Fibroblast of lung (primary cell): Measurements from ENCODE around the gene SHISA4. TPM values are rescaled to one million over a fixed set of nuclear protein-coding genes. Genes with fewer than 3 reads are reported as not detected.
"Not testable (repeated sequence)": the region's sequence is repeated elsewhere in the genome, so short reads cannot be mapped to it uniquely, and the experiment has no call there.

Experiments
- DNase-seq, 2 donors: peaks; one replicate each; pipeline versions ENCODE4 v3.0.0 to v3.0.0-alpha.2; 2010; ENCODE audit warnings: low read depth in 2 of 2
- H2AFZ ChIP-seq: 2 replicates; pipeline ENCODE4 v1.5.1; 2012; ENCODE audit warnings: low read length, control low read depth, inconsistent platforms
- H3K27ac ChIP-seq: 2 replicates; pipeline ENCODE4 v1.5.1; 2011; ENCODE audit warnings: low read length, control low read depth; ENCODE audit not compliant: insufficient read depth
- H3K27me3 ChIP-seq: 2 replicates; pipeline ENCODE4 v1.5.1; 2011; ENCODE audit warnings: mild to moderate bottlenecking, low read length; ENCODE audit not compliant: control insufficient read depth, insufficient read depth
- H3K36me3 ChIP-seq: 2 replicates; pipeline ENCODE4 v1.5.1; 2011; ENCODE audit warnings: low read length; ENCODE audit not compliant: control insufficient read depth, insufficient read depth
- H3K4me1 ChIP-seq: 2 replicates; pipeline ENCODE4 v1.5.1; 2011; ENCODE audit warnings: low read length; ENCODE audit not compliant: control insufficient read depth, insufficient read depth; ENCODE audit errors: extremely low read depth
- H3K4me2 ChIP-seq: 2 replicates; pipeline ENCODE4 v1.5.1; 2011; ENCODE audit warnings: low read length, control low read depth; ENCODE audit not compliant: insufficient read depth; ENCODE audit errors: extremely low read depth
- H3K4me3 ChIP-seq, 4 experiments: fragments of 200-600 bp in 1 of 4; sonication (generic) in 1 of 4; replicated peaks in 1 of 4; 2 replicates each; pipeline ENCODE4 v1.5.1; 2011 to 2016; ENCODE audit warnings: low read length in 4 of 4, low read depth in 3 of 4, mild to moderate bottlenecking in 3 of 4, control low read depth in 2 of 4, inconsistent platforms in 1 of 4, mixed read lengths in 1 of 4; ENCODE audit not compliant: insufficient read depth in 1 of 4; ENCODE audit errors: control extremely low read depth in 1 of 4
- H3K79me2 ChIP-seq: 2 replicates; pipeline ENCODE4 v1.5.1; 2012; ENCODE audit warnings: mild to moderate bottlenecking, low read length, inconsistent platforms; ENCODE audit not compliant: control insufficient read depth, insufficient read depth
- H3K9ac ChIP-seq: 2 replicates; pipeline ENCODE4 v1.5.1; 2011; ENCODE audit warnings: mild to moderate bottlenecking, low read length, control low read depth; ENCODE audit not compliant: insufficient read depth
- H3K9me3 ChIP-seq: 2 replicates; pipeline ENCODE4 v1.5.1; 2012; ENCODE audit warnings: low read depth, low read length; ENCODE audit not compliant: control insufficient read depth, insufficient read depth
- H4K20me1 ChIP-seq: 2 replicates; pipeline ENCODE4 v1.5.1; 2011; ENCODE audit warnings: low read length; ENCODE audit not compliant: control insufficient read depth, insufficient read depth; ENCODE audit errors: extremely low read depth
- CTCF ChIP-seq, 2 donors: IDR thresholded peaks in 1 of 2; conservative IDR thresholded peaks in 1 of 2; 1 replicate in 1 of 2; 2 replicates in 1 of 2; pipeline ENCODE4 v1.5.1; 2011 to 2012; ENCODE audit warnings: low read length in 2 of 2, control low read depth in 1 of 2, inconsistent platforms in 1 of 2, low read depth in 1 of 2, mild to moderate bottlenecking in 1 of 2
- EZH2 ChIP-seq: IDR thresholded peaks from 2 replicates; pipeline ENCODE4 v1.5.1; 2012; ENCODE audit warnings: low read length, control low read depth, mild to moderate bottlenecking; ENCODE audit errors: missing control alignments
- polyA plus RNA-seq, 2 donors: library from polyadenylated mRNA; depleted of rRNA in 1 of 2; stranded (reverse) in 1 of 2; unstranded in 1 of 2; fragments of >200 nt; gene quantifications; 2 replicates each; pipeline ENCODE4 v1.2.1, GENCODE V29; 2011 to 2012; ENCODE audit warnings: missing spikeins in 1 of 2
- total RNA-seq: library from RNA; depleted of rRNA; stranded (reverse); fragments of >200 nt; gene quantifications from 2 replicates; pipeline ENCODE4 v1.2.1, GENCODE V29; 2014

SHISA4 gene
- total and polyA plus RNA-seq, 2 donors (not counting 1 experiment from before 2014, with no cell fraction given) = 19.0 to 27.1 TPM

DNA sequence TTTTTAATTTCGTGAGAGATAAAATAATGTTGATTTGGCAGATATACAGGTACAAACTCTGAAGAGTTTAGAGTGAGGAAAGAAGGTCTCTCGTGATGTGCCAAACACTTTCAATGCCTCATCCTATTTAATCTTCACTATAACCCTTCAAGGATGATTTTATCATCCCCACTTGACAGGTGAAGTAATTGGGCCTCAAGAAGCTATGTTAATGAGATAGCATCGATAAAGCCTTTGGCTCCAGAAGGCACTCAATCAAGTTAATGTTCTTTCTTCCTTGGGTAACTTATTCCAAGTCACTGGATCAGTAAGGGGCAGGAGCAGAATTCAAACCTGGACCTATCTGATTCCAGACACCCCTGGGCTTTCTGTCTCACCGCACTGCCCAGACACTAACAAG, 50.5 kb downstream of the SHISA4 start:
- no peak overlapping the region for H3K27ac ChIP-seq

DNA sequence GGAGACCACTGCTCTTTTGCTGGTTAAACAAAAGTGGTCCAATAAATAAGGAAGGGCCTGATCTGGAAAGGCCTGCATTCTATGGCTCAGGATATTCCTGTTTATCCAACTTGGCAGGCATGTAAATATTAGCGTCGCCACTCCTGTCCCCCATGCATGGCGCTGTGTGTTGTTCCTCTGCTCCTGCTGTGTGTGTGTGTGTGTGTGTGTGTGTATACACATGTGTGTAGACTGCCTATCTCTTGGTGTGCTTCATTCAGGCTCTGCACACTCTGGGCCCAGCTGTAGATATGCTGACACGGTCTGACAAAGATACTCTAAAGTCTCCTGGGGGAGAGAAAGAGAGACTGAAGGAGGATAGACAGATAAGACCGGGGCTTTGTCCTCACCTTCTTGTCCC, 50.9 kb downstream of the SHISA4 start:
- no peaks in the 10 kb centered on the region for H3K9me3 ChIP-seq
- H3K4me1 ChIP-seq = peaks cover 25% of the 10 kb centered on the region
- H3K4me2 ChIP-seq = no peak overlapping the region
- no peaks in the 10 kb centered on the region for H4K20me1 ChIP-seq
- H3K36me3 ChIP-seq = peaks cover 3% of the 10 kb centered on the region
- no peak overlapping the region for H2AFZ ChIP-seq
- no peaks in the 10 kb centered on the region for H3K27me3 ChIP-seq
- TF ChIP-seq CTCF (conservative IDR thresholded peaks at IDR 0.05 in 1 of 2, IDR thresholded peaks at IDR 0.05 in 1 of 2; ENCODE audit: low read depth in 1 of 2, low read length in 2 of 2) (no peak), EZH2 (no peak)
- no peak overlapping the region for H3K9ac ChIP-seq
- no peak overlapping the region for H3K27ac ChIP-seq
- no peak overlapping the region for H3K4me3 ChIP-seq
- no peak for DNase-seq
- H3K79me2 ChIP-seq = peaks cover under 1% of the 10 kb centered on the region

More for the DNA sequence above, 50.5 kb downstream of the SHISA4 start:
- H3K4me3 ChIP-seq = no peak overlapping the region
- H3K4me2 ChIP-seq = no peak overlapping the region
- peaks cover 28% of the 10 kb centered on the region for H3K4me1 ChIP-seq
- H3K9ac ChIP-seq = no peak overlapping the region
- no peak for DNase-seq
- H3K36me3 ChIP-seq = peaks cover 3% of the 10 kb centered on the region
- H4K20me1 ChIP-seq = no peaks in the 10 kb centered on the region
- H3K27me3 ChIP-seq = no peaks in the 10 kb centered on the region
- no peaks in the 10 kb centered on the region for H3K79me2 ChIP-seq
- no peak overlapping the region for H2AFZ ChIP-seq
- no peaks in the 10 kb centered on the region for H3K9me3 ChIP-seq
- TF ChIP-seq CTCF (conservative IDR thresholded peaks at IDR 0.05 in 1 of 2, IDR thresholded peaks at IDR 0.05 in 1 of 2; ENCODE audit: low read depth in 1 of 2, low read length in 2 of 2) (no peak), EZH2 (no peak)

GRCh38 chr1:201940316-201940715, 51.6 kb downstream of the SHISA4 start:
- H3K4me2 ChIP-seq, H3K9me3 ChIP-seq, H3K79me2 ChIP-seq, H3K9ac ChIP-seq, H3K36me3 ChIP-seq, H3K27me3 ChIP-seq, DNase-seq, H2AFZ ChIP-seq, H3K27ac ChIP-seq, H4K20me1 ChIP-seq, H3K4me3 ChIP-seq: not testable (repeated sequence)
- peaks cover 25% of the 10 kb centered on the region for H3K4me1 ChIP-seq
